GOT3 (cell line): ENCODE results near the gene CRIP1.
A peak's percentile ranks its signal among the peaks of the same experiment; 100 is the strongest.

Source experiments
- DNase-seq: peaks from one replicate; lab custom pipeline; 2025; ENCODE audit warnings: mixed read lengths; lab: John Stamatoyannopoulos, UW

Gene CRIP1

GRCh38 chr14:105505101-105505500 lies 18.4 kb downstream of the CRIP1 start:
- no peak for DNase-seq

- DNase-seq = no peak
These were observed 20.6 kb downstream of the CRIP1 start for GRCh38 chr14:105507247-105507646.

DNA sequence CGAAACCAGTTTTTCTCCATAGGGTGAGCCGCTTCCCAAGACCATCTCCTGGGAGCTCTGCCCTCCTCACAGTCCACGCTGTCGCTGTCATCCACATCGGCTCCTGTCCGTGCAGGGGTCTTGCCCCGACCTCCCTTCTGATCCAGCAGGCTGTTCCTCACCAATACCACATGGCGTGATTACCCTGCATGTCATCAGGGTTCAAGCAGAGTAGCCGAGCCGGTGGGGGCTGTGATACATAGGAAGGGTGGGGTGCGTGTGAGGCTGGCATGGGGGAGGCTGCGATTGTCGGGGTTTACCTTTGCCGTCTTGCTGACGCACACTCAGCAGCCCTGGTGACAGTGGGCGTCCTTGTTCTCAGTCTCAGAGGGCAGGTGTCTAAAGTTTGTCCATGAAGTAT lies 21.4 kb downstream of the CRIP1 start:
- no peak for DNase-seq

GRCh38 chr14:105508601-105509000 lies 21.9 kb downstream of the CRIP1 start:
- no peak for DNase-seq

DNA sequence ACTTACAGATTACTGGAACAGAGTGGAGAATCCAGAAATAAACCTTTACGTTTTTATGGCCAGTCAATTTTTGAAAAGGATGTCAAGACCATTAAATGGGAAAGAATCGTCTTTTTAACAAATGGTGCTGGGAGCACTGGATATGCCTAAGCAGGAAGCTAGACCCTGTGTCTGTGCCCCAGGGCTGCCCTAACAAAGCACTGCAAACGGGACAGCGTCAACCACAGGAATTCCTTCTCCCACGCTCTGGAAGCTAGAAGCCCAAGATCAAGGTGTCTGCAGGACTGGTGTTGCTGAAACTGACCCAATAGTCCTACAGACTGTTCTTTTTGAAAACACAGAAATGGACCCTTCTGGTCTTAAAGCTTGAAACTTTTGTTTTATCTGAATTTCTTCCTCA lies 30.4 kb downstream of the CRIP1 start:
- DNase-seq = no peak

- no peak for DNase-seq
These were observed 33.4 kb downstream of the CRIP1 start for GRCh38 chr14:105519946-105520698.

DNA sequence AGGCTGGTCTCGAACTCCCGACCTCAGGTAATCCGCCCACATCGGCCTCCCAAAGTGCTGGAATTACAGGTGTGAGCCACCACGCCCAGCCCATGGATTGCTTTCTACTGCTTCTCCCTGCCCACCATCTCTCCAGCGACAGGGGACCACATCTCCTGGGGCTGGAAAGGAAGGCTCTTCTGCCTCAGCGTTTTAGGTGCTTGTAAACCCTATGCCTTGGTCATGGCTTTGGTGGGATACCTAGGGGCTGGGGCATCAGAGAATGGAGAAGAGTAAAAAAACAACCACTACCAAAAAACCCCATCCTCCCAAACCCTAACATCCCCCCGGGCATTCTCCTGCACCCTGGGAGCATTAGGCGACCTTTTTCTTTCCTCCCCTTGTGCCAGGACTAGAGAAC lies 38.6 kb downstream of the CRIP1 start:
- DNase-seq = no peak

- no peak for DNase-seq
These were observed 39.4 kb downstream of the CRIP1 start, which contains the start of gene TMEM121 for GRCh38 chr14:105525861-105526775. Gene TMEM121, plus strand, starts transcription at chr14:105526583. Its CDS starts 2,252 bp downstream, at chr14:105528835.

- no peak for DNase-seq
These were observed 40.2 kb downstream of the CRIP1 start for GRCh38 chr14:105526776-105527380.

GRCh38 chr14:105527381-105527825 lies 40.7 kb downstream of the CRIP1 start:
- DNase-seq = no peak

DNA sequence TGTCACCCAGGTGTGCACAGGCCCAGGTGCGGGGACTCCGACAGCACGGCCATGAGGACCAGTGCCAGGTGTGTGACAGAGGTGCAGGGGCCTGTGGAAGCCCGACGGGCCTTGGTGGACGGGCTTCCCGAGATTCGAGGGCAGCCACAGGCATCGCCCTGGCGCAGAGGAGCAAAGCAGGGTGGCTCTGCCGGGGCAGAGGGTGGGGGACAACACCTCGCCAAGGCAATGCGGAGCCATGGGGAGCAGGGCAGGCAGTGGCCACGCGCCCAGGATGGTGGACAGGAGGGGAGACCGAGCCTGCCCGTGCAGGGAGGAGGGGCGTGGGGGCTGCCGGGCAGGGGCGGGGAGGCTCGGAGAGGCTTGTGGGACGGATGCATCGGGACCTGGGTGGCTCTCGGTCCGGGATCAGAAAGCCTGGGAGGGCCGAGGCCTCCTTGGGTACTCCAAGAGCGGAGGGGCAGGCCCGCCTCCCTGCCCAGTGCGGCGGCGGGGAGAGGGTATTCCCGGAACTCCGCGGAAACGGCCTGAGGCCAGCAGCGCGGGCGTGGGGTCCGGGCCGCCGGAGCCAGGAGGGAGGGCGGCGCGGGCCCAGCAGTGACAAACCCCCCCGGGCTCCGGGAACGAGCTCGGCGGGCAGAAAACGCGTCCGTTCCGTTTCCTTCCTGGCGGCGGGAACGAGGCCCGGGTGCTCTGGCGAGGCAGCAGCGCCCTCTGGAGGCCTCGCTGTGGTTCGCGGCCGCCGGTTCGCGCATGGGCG lies 41.3 kb downstream of the CRIP1 start:
- peak; percentile 12 for DNase-seq

- no peak for DNase-seq
These were observed 42.1 kb downstream of the CRIP1 start for GRCh38 chr14:105528586-105529318.

DNA sequence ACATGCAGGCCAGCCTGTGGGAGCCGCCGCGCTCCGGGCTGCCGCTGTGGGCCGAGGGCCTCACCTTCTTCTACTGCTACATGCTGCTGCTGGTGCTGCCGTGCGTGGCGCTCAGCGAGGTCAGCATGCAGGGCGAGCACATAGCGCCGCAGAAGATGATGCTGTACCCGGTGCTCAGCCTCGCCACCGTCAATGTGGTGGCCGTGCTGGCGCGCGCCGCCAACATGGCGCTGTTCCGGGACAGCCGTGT lies 42.6 kb downstream of the CRIP1 start:
- no peak for DNase-seq

GRCh38 chr14:105529569-105530284 lies 43.0 kb downstream of the CRIP1 start:
- no peak for DNase-seq

- no peak for DNase-seq
These were observed 43.8 kb downstream of the CRIP1 start for GRCh38 chr14:105530285-105531087.

DNA sequence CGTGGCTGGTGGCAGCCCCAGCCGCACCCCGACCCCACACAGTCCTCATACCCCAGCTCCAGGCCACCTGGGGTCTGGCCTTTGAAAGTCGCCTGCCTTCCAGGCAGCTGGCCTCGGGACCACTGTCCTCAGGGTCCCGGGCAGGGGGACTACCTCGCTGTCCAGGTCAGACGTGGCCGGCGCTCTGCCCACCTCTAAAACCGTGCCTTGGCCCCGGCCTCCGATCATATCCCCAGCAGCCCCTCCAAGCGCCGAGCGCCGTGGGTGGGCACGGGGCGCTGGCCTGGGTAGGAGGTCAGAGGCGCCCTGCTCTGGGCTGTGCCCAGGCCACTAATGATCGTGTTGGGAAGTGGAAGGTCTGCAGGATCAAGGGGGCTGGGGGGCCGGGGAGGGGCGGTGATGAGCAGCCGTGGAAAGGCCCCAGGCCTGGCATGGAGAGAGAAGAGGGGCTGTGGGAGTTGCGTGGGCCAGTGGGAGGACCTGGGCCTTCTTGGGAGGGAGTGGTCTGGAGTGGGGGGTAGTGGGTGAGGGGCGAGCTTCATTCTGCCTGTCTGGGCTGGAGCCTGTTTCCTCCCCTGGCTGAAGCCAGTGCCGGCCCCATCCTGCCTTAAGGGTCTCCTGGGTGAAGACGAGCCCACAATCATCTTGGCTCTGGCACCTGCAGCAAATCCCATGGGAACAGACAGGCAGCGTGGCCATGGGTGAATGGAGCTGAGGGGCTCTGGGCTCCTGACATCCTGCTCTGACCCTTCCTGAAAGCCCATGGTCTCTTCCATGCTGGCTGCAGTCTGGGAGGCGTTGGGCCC lies 44.6 kb downstream of the CRIP1 start:
- DNase-seq = no peak

DNA sequence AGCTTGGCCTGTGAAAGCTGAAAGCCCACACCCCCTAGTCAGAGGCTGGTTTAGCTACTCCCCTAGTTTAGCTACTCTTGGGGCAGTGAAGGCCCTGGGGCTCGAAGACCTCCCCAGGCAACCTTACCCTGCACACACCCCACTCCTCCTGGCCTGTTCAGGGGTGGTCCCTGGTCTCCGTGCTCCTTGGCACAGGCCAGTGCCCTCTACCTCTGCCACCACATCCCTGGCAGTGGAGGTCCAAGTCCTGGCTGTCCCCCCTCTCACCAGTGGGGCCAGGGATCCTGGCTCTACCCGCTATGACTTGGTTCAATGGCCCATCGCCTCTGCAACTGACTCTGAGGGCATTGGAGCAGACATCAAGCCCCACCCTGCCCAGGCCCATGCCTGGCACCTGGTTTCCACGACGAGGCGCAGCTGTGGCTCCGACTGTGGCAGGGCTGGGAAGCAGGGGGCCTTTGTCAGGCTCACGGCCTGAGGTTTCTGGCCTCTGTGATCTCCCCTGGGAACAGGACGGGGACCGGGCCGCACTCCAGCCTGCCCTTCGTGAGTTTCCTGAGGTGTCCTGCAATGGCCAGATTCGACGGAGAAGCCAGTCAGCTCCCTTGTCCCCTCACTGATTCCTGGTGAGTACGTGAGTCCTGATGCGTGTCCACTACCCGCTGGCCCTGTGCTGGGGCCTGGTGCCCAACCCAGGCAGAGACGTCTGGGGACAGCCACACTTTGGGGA lies 45.4 kb downstream of the CRIP1 start:
- no peak for DNase-seq

DNA sequence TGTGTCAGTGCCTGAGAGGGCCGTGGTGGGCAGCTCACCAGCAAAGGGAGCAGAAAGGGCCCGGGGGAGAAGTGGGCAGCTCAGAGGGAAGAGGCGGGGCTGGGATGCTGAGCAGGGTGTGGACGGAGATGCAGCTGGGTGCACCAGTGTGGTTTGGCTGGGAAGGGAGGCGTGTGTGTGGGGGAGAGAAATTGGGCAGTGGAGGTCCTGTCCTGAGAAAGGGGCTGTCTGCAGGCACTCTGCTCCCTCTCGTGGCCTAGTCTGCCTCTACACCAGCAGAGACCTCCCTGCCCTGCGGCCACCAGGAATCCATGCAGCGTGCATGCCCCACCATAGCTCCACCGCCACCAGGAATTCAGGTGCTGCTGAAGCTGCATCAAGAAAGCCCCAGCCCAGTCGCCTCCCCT lies 46.1 kb downstream of the CRIP1 start:
- DNase-seq = no peak
